Measurements from ENCODE around the gene COX8A. TPM values are rescaled to one million over a fixed set of nuclear protein-coding genes. Genes with fewer than 3 reads are reported as not detected.

Gene COX8A
- total RNA-seq, 1 experiment from 2014 or later = 1,500 TPM

DNA sequence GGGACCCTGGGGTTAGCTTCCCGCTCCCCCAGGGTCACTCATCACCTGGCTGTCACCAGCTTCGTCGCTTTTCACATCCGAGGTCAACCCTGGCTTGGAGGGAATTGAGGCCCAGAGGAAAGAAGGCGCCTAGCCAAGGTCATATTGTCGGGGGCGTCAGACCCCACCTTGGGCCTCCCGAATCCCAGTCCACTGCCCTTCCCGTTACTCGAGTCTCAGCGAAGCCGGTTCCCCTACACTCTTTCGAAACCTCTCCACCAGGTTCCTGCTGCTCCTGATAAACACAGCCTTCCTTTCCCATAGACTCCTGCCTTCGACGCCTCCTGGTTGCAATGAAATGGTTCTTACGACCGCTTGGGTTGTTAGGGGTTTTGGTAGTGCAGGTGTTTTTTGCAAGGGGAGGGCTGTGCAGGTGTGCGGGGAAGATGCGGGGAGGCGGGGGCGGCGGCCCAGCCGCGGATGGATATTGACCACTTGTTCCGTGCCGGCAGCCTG, 35.0 kb upstream of the COX8A start:
- Histone ChIP-seq H3K79me2 (ENCODE audit: low read length) (peaks cover 56% of the 10 kb centered on the region), H3K27me3 (ENCODE audit: low read length) (no peaks in the 10 kb centered on the region), H4K20me1 (ENCODE audit: low read length) (peaks cover 5% of the 10 kb centered on the region; the same call in 1 of the 2 replicates), H3K9me3 (ENCODE audit: low read length) (no peaks in the 10 kb centered on the region), H3K9ac (ENCODE audit: low read length) (peak overlapping the region; percentile 87), H3K4me1 (ENCODE audit: insufficient read depth, low read length) (peaks cover 14% of the 10 kb centered on the region), H3K4me3 (ENCODE audit: low read length) (peak overlapping the region; percentile 95), H3K9me2 (replicated peaks; ENCODE audit: low read length) (no peaks in the 10 kb centered on the region), H3K4me2 (ENCODE audit: low read length) (peak overlapping the region; percentile 100), H3K36me3 (ENCODE audit: low read depth, low read length) (peaks cover 4% of the 10 kb centered on the region; the same call in 1 of the 2 replicates), H3K27ac (ENCODE audit: low read length) (no peak overlapping the region), H3F3A (ENCODE audit: low read length, unreplicated experiment) (no peaks in the 10 kb centered on the region), H2AFZ (ENCODE audit: low read length) (peak overlapping the region; percentile 93)
- ChIA-PET POLR2A (ENCODE audit: unreplicated experiment) (no interaction called here), CTCF (interaction anchor here (0.5 to 1.9 kb wide), 4 partner anchors 9 to 378 kb away, joined by 3 to 8 read pairs (median 6); partner anchors contain the start of genes MARK2 and PRDX5)
- intact Hi-C loops (cut with micrococcal nuclease) = loop anchor here (2.0 kb wide), 1 partner anchor 99 kb away; no protein-coding TSS in a partner anchor
- TF ChIP-seq EZH2 (IDR thresholded peaks at IDR 0.05; ENCODE audit: low read length, unreplicated experiment) (no peak), EZH2phosphoT487 (IDR thresholded peaks at IDR 0.05; ENCODE audit: borderline replicate concordance, low read length) (no peak)
- TF ChIP-seq, protein P1, sequence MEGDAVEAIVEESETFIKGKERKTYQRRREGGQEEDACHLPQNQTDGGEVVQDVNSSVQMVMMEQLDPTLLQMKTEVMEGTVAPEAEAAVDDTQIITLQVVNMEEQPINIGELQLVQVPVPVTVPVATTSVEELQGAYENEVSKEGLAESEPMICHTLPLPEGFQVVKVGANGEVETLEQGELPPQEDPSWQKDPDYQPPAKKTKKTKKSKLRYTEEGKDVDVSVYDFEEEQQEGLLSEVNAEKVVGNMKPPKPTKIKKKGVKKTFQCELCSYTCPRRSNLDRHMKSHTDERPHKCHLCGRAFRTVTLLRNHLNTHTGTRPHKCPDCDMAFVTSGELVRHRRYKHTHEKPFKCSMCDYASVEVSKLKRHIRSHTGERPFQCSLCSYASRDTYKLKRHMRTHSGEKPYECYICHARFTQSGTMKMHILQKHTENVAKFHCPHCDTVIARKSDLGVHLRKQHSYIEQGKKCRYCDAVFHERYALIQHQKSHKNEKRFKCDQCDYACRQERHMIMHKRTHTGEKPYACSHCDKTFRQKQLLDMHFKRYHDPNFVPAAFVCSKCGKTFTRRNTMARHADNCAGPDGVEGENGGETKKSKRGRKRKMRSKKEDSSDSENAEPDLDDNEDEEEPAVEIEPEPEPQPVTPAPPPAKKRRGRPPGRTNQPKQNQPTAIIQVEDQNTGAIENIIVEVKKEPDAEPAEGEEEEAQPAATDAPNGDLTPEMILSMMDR (conservative IDR thresholded peaks at IDR 0.05; ENCODE audit: low read depth, low read length) = no peak
- DNase-seq = peak; percentile 37
- BruUV-seq (replicated peaks) = no TSS peak
- ATAC-seq = no peak

DNA sequence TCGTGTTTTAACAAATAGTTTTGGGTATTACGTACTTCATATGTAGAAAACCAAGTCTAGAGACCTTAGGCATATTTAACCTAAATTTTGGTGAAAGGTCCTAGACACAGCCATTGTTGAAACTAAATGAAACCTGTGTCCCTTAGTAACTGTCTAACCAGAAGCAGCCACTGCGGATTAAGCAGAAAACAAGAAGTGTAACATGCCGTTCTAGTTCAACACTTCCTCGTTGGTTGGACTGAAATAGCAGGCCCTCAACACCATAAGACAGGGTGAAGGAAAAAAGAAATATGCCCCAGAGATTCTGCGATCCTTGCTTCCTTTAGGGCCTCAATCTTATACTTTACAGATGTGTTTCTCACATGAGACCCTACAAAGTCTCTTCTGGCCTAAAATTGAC, 33.6 kb upstream of the COX8A start:
- DNase-seq = no peak
- H3K36me3 ChIP-seq (ENCODE audit: low read depth, low read length) = peaks cover 4% of the 10 kb centered on the region; the same call in 1 of the 2 replicates
- H3K27me3 ChIP-seq (ENCODE audit: low read length) = no peaks in the 10 kb centered on the region
- no peak overlapping the region for H3K27ac ChIP-seq (ENCODE audit: low read length)
- no peaks in the 10 kb centered on the region for H3K9me3 ChIP-seq (ENCODE audit: low read length)
- H3K4me1 ChIP-seq (ENCODE audit: insufficient read depth, low read length) = peaks cover 14% of the 10 kb centered on the region
- H3K79me2 ChIP-seq (ENCODE audit: low read length) = peaks cover 63% of the 10 kb centered on the region
- ChIA-PET CTCF (no interaction called here), POLR2A (ENCODE audit: unreplicated experiment) (no interaction called here)
- peak overlapping the region; percentile 100; the same call in 1 of the 2 replicates for H3K4me2 ChIP-seq (ENCODE audit: low read length)
- H4K20me1 ChIP-seq (ENCODE audit: low read length) = peaks cover 5% of the 10 kb centered on the region; the same call in 1 of the 2 replicates
- no peak overlapping the region for H2AFZ ChIP-seq (ENCODE audit: low read length)
- BruUV-seq (replicated peaks) = TSS peak; percentile 38
- no peaks in the 10 kb centered on the region for H3K9me2 ChIP-seq (replicated peaks; ENCODE audit: low read length)
- no peak overlapping the region for H3K9ac ChIP-seq (ENCODE audit: low read length)
- H3K4me3 ChIP-seq (ENCODE audit: low read length) = peak overlapping the region; percentile 95; the same call in 1 of the 2 replicates
- ATAC-seq = no peak
- intact Hi-C loops (cut with micrococcal nuclease) = no loop called here
- TF ChIP-seq, protein P1 (conservative IDR thresholded peaks at IDR 0.05; ENCODE audit: low read depth, low read length) = no peak
- H3F3A ChIP-seq (ENCODE audit: low read length, unreplicated experiment) = no peaks in the 10 kb centered on the region

DNA sequence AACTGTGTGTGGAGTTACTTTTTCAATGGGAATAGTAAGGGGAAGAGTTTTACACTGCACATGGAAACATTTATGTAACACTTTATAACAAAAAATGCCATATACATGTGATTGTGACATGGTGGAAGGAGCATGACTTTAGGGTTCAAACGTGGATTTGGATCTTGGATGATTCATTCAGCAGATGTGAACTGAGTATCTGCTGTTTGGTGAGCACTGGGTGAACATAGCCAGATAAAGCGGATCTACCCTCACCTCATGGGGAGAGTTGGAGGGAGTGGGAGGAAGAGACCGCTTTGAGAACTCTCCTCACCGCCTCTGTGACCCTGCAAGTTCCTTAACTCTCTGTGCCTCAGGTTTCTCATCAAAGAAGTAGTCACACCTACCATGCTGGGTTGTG, 32.5 kb upstream of the COX8A start:
- Histone ChIP-seq H3F3A (ENCODE audit: low read length, unreplicated experiment) (no peaks in the 10 kb centered on the region), H3K4me3 (ENCODE audit: low read length) (no peak overlapping the region), H3K36me3 (ENCODE audit: low read depth, low read length) (peaks cover 12% of the 10 kb centered on the region), H3K27ac (ENCODE audit: low read length) (no peak overlapping the region), H3K79me2 (ENCODE audit: low read length) (peaks cover 63% of the 10 kb centered on the region), H3K9me3 (ENCODE audit: low read length) (no peaks in the 10 kb centered on the region), H4K20me1 (ENCODE audit: low read length) (peaks cover 5% of the 10 kb centered on the region; the same call in 1 of the 2 replicates), H3K4me2 (ENCODE audit: low read length) (no peak overlapping the region), H2AFZ (ENCODE audit: low read length) (no peak overlapping the region), H3K4me1 (ENCODE audit: insufficient read depth, low read length) (peaks cover 14% of the 10 kb centered on the region), H3K9ac (ENCODE audit: low read length) (no peak overlapping the region), H3K27me3 (ENCODE audit: low read length) (no peaks in the 10 kb centered on the region), H3K9me2 (replicated peaks; ENCODE audit: low read length) (no peaks in the 10 kb centered on the region)
- ChIA-PET POLR2A (ENCODE audit: unreplicated experiment) (no interaction called here), CTCF (interaction anchor here (0.7 kb wide), 1 partner anchor 36 kb away, joined by 4 read pairs; no protein-coding TSS in a partner anchor)
- ATAC-seq (no peak), DNase-seq (no peak)
- TF ChIP-seq EZH2 (IDR thresholded peaks at IDR 0.05; ENCODE audit: low read length, unreplicated experiment) (no peak), EZH2phosphoT487 (IDR thresholded peaks at IDR 0.05; ENCODE audit: borderline replicate concordance, low read length) (no peak)
- TF ChIP-seq, protein P1 (conservative IDR thresholded peaks at IDR 0.05; ENCODE audit: low read depth, low read length) = no peak
- no TSS peak for BruUV-seq (replicated peaks)
- intact Hi-C loops (cut with micrococcal nuclease) = no loop called here

Data from PC-3 (cell line).